22Rv1 (cell line): Measurements from ENCODE around the gene TMEM50B.

Experiments used
- CTCF ChIP-seq: fragments of 450-650 bp; IDR thresholded peaks from 2 replicates; pipeline ENCODE4 v1.5.1; 2017; ENCODE audit warnings: mild to moderate bottlenecking
- ZFX ChIP-seq: fragments of 450-650 bp; IDR thresholded peaks from 2 replicates; pipeline ENCODE4 v1.6.1; 2017; ENCODE audit warnings: antibody characterized with exemption, borderline replicate concordance

GRCh38 chr21:33478182-33478581, 1.6 kb downstream of the TMEM50B start:
- no peak for TF ChIP-seq CTCF
- TF ChIP-seq ZFX: no peak
